CD4-positive, alpha-beta T cell treated with Interleukin-10 for 1 hour (primary cell): ENCODE results near the gene EMC9.

Experiments
- DNase-seq: peaks from one replicate; pipeline ENCODE4 v3.0.0-alpha.2; 2020

EMC9 gene

GRCh38 chr14:24146978-24147760, 5.8 kb upstream of the EMC9 start, which contains the start of gene RNF31:
RNF31 (plus strand) TSS chr14:24147498; CDS start chr14:24147699, 201 bp downstream.
- DNase-seq = peak; percentile 97

GRCh38 chr14:24146453-24146977, 5.1 kb upstream of the EMC9 start, which contains the start of gene PSME2:
PSME2 (minus strand) TSS chr14:24146610; CDS start chr14:24146581, 29 bp downstream.
- peak; percentile 90 for DNase-seq

- DNase-seq = no peak
Measured at GRCh38 chr14:24145690-24146452, 4.5 kb upstream of the EMC9 start.

- DNase-seq = no peak
Measured at GRCh38 chr14:24145219-24145618, 3.8 kb upstream of the EMC9 start.

GRCh38 chr14:24144451-24144850, 3.1 kb upstream of the EMC9 start:
- no peak for DNase-seq

GRCh38 chr14:24143511-24143910, 2.1 kb upstream of the EMC9 start:
- no peak for DNase-seq

GRCh38 chr14:24139272-24139934, 2.0 kb downstream of the EMC9 start:
- DNase-seq = peak; percentile 32

GRCh38 chr14:24138396-24139271, 2.8 kb downstream of the EMC9 start:
- DNase-seq = no peak

GRCh38 chr14:24137529-24138395, 3.6 kb downstream of the EMC9 start:
- no peak for DNase-seq

GRCh38 chr14:24136684-24137528, 4.5 kb downstream of the EMC9 start:
- DNase-seq = peak; percentile 9

- peak; percentile 96 for DNase-seq
Measured at GRCh38 chr14:24135834-24136683, 5.3 kb downstream of the EMC9 start, which contains the start of gene PSME1. PSME1 (plus strand) TSS chr14:24136194; CDS start chr14:24136263, 69 bp downstream.

GRCh38 chr14:24135584-24135833, 5.9 kb downstream of the EMC9 start:
- no peak for DNase-seq

- DNase-seq = no peak
Measured at GRCh38 chr14:24133735-24134134, 7.7 kb downstream of the EMC9 start.

GRCh38 chr14:24132976-24133375, 8.4 kb downstream of the EMC9 start:
- DNase-seq = no peak

- DNase-seq = peak; percentile 31
Measured at GRCh38 chr14:24132061-24132685, 9.2 kb downstream of the EMC9 start.

- no peak for DNase-seq
Measured at GRCh38 chr14:24131549-24131966, 9.8 kb downstream of the EMC9 start.

GRCh38 chr14:24130717-24131548, 10.5 kb downstream of the EMC9 start:
- DNase-seq = no peak

GRCh38 chr14:24130380-24130716, 11.0 kb downstream of the EMC9 start, which contains the start of gene FITM1:
FITM1 (plus strand) TSS chr14:24130659; CDS start chr14:24131564, 905 bp downstream.
- no peak for DNase-seq
